Choroid plexus epithelial cell (primary cell): ENCODE data around the gene LPP.

ENCODE experiments used
- DNase-seq: peaks from one replicate; pipeline ENCODE4 v3.0.0-alpha.2; 2010; ENCODE audit warnings: low read depth
- H3K4me3 ChIP-seq: 2 replicates; pipeline ENCODE4 v1.5.1; 2011; ENCODE audit warnings: low read depth, mild to moderate bottlenecking, control low read depth, low read length, moderate library complexity
- TF ChIP-seq, protein P1 (sequence below): conservative IDR thresholded peaks from 2 replicates; pipeline ENCODE4 v1.5.1; 2011; ENCODE audit warnings: low read depth, mild to moderate bottlenecking, control low read depth, inconsistent platforms, low read length, moderate library complexity

Gene LPP

DNA sequence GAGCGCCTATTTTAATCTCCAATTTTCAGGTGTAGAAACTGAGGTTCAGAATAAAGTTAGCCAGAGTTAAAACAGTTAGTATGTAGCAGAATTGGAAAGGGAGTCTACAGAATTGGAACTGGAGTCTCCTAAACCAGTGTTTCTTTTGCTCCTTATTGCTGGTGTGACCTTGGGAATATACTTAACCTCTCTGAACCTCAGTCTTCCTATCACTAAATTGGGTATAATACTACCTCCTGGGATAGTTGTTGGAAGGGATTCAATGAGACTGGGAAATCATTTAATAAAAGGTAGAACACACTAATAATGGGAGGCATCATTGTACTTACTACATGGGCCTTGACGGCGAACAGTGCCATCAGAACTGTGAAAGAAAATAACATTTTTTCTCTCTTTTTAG, 55.1 kb downstream of the LPP start:
- TF ChIP-seq, protein P1, sequence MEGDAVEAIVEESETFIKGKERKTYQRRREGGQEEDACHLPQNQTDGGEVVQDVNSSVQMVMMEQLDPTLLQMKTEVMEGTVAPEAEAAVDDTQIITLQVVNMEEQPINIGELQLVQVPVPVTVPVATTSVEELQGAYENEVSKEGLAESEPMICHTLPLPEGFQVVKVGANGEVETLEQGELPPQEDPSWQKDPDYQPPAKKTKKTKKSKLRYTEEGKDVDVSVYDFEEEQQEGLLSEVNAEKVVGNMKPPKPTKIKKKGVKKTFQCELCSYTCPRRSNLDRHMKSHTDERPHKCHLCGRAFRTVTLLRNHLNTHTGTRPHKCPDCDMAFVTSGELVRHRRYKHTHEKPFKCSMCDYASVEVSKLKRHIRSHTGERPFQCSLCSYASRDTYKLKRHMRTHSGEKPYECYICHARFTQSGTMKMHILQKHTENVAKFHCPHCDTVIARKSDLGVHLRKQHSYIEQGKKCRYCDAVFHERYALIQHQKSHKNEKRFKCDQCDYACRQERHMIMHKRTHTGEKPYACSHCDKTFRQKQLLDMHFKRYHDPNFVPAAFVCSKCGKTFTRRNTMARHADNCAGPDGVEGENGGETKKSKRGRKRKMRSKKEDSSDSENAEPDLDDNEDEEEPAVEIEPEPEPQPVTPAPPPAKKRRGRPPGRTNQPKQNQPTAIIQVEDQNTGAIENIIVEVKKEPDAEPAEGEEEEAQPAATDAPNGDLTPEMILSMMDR = no peak
- no peak overlapping the region for H3K4me3 ChIP-seq
- DNase-seq = no peak

DNA sequence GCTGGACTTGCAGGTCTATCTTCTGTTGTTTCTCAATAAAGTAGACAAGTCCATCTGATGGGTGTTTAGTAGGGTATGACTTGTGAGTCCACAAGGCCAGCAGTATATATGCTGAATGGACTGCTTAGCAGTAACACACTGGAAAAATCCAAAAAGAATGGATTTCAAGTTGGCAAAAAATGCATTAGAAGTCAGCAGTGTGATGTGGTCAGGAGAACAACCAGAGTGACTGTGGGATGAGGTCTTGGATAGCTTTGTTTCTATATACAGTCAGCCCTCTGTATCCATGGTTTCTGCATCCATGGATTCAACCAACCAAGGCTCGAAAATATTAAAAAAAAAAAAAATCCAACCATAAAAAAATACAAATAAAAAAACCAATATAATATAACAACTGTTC, 55.8 kb downstream of the LPP start:
- no peak overlapping the region for H3K4me3 ChIP-seq
- no peak for DNase-seq
- TF ChIP-seq, protein P1 = no peak

DNA sequence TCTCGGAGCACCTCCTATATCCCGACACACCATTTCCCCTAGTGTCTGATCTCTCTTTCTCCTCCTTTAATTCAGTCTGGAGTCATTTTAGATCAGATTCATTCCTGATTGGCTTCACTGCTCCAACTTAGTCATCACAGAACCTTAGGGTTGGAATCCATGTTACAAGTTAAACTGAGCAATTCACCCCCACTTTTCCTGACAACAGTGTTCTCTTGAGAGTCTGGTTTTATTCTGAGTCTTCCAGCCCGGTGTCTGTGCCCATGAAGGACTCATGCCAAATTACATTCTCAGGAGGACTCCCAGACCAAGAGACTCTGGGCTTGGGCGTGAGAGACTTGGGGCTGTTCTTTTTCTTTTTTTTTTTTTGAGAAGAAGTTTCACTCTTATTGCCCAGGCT, 57.5 kb downstream of the LPP start:
- TF ChIP-seq, protein P1 = no peak
- no peak overlapping the region for H3K4me3 ChIP-seq
- no peak for DNase-seq

DNA sequence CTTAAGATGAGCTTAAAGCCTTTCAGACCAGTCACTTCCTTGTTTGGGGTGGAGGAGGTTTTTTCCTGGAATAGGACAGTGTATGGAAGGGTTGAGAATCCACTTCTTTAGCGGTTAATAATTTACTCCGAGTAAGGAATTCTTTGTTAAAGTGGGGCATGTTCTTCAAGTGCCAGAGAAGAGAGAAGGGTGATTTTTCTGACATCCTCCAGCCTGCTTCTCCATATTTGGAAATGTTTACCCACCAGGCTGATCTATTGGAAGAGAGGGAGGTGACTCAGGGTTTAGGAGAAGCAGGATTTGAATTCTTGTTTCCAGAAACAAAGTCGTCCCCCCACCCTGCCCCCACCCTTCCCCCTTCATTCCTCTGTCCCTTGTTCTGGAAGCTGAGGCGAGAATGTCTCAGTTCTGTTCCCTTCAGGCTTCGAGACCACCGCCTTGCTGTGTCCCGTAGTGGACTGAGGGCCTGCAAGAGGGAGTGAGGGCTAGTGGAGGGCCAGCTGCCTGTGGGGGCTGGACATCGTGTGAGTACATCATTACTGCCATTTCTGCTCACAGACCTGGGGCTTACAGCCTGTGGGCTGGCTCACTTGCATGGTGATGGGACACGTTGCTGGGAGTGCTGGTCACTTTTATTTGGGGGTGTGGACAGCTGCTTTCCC, 58.5 kb downstream of the LPP start:
- DNase-seq = peak; percentile 62
- H3K4me3 ChIP-seq = no peak overlapping the region
- TF ChIP-seq, protein P1 = no peak

DNA sequence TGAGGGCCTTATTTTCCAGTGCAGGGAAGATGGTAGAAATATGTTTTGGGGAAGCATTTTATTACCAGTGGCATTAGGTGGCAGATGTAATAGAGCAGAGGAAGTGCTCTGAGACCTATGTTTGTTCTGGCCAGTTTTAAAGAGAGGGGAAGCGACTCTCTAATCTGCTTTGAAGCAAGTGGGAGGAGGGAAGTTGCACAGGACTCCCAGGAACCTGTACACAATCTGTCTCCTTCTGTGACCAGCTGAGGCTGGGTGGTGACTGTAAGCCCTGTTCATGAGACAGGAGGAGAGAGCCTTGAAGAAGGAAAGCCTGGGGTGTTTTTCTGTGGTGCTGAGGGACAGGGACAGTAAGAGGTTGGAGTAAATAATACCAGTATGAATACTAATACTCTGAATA, 60.5 kb downstream of the LPP start:
- no peak for DNase-seq
- TF ChIP-seq, protein P1 = no peak
- no peak overlapping the region for H3K4me3 ChIP-seq

DNA sequence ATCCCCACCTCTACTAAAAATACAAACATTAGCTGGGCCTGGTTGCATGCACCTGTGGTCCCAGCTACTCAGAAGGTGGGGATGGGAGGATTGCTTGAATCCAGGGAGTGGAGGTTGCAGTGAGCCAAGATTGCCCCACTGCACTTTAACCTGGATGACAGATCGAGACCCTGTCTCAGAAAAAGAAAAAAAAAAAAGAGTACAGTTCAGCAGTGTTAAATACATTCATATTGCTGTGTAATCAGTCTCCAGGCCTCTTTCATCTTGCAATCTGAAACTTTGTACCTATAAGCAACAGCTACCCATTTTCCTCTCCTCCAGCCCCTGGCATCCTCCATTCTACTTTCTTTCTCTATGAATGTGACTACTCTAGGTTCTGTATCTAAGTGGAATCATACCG, 61.2 kb downstream of the LPP start:
- TF ChIP-seq, protein P1 = no peak
- H3K4me3 ChIP-seq = no peak overlapping the region
- DNase-seq = no peak

DNA sequence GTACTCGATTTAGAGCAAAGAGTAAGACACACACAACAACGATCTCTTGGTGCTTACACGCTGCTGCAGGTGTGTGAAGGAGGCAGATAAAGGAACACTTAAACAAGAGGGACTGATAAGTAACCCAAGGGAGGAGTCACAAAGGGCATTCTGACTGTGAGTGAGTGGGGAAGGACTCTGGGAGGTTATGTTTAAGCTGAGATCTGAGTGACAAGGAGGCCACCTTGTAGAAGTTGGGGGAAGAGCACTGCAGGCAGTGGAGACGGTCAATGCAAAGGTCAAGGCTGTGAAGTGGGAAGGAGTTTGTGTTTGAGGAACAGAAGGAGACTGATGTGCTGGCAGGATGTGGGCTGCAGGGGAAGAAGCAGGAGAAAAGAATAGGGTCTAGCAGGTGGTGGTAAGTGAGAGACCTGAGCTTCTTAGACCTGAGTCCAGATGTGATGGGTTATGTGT, 63.1 kb downstream of the LPP start:
- TF ChIP-seq, protein P1 = no peak
- no peak overlapping the region for H3K4me3 ChIP-seq
- no peak for DNase-seq
